Epithelial cell of esophagus (primary cell): ENCODE data around the gene CYTH4.

ENCODE experiments used
- DNase-seq: peaks from one replicate; pipeline ENCODE4 v3.0.0; 2010; ENCODE audit warnings: low read depth
- H3K4me3 ChIP-seq: 2 replicates; pipeline ENCODE4 v1.5.1; 2011; ENCODE audit warnings: mild to moderate bottlenecking, low read length, control low read depth
- TF ChIP-seq, protein P1 (sequence below): IDR thresholded peaks from 2 replicates; pipeline ENCODE4 v1.5.1; 2011; ENCODE audit warnings: low read depth, mild to moderate bottlenecking, low read length, control low read depth, inconsistent platforms; ENCODE audit not compliant: insufficient read depth; ENCODE audit errors: missing control alignments

The CYTH4 gene

GRCh38 chr22:37318364-37319109 is 36.2 kb downstream of the CYTH4 start:
- H3K4me3 ChIP-seq = no peak overlapping the region
- TF ChIP-seq, protein P1, sequence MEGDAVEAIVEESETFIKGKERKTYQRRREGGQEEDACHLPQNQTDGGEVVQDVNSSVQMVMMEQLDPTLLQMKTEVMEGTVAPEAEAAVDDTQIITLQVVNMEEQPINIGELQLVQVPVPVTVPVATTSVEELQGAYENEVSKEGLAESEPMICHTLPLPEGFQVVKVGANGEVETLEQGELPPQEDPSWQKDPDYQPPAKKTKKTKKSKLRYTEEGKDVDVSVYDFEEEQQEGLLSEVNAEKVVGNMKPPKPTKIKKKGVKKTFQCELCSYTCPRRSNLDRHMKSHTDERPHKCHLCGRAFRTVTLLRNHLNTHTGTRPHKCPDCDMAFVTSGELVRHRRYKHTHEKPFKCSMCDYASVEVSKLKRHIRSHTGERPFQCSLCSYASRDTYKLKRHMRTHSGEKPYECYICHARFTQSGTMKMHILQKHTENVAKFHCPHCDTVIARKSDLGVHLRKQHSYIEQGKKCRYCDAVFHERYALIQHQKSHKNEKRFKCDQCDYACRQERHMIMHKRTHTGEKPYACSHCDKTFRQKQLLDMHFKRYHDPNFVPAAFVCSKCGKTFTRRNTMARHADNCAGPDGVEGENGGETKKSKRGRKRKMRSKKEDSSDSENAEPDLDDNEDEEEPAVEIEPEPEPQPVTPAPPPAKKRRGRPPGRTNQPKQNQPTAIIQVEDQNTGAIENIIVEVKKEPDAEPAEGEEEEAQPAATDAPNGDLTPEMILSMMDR = no peak
- DNase-seq = no peak

- TF ChIP-seq, protein P1 = no peak
- DNase-seq = no peak
- H3K4me3 ChIP-seq = no peak overlapping the region
Measured at GRCh38 chr22:37319469-37319868, 37.2 kb downstream of the CYTH4 start.

- H3K4me3 ChIP-seq = no peak overlapping the region
- TF ChIP-seq, protein P1 = no peak
- DNase-seq = peak; percentile 72
Measured at GRCh38 chr22:37320726-37321677, 38.7 kb downstream of the CYTH4 start.

- no peak overlapping the region for H3K4me3 ChIP-seq
- TF ChIP-seq, protein P1 = no peak
- no peak for DNase-seq
Measured at GRCh38 chr22:37324340-37325038, 42.2 kb downstream of the CYTH4 start.

DNA sequence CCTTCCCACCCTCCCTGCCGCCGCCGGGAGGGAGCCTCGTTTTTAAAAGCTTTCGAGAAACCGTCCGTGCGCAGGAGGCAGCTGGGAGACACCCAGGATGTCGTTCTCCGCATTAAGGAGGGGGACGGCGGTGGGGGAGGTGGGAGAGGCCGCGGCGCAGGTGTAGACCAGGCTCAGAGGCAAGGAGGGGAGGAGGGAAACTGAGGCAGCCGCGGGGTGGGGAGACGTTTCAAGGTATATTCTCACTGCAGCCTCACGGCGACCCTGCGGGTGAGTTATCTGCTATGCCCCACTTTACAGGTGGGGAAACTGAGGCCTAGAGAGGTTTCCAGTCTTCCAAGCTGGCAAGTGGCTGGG is 42.7 kb downstream of the CYTH4 start:
- DNase-seq = no peak
- H3K4me3 ChIP-seq = no peak overlapping the region
- TF ChIP-seq, protein P1 = no peak

GRCh38 chr22:37326726-37327125 is 44.4 kb downstream of the CYTH4 start:
- DNase-seq = peak; percentile 27
- TF ChIP-seq, protein P1 = no peak
- no peak overlapping the region for H3K4me3 ChIP-seq
